Vagina (tissue), 2 donors: ENCODE data around the gene RAB6A.

Experiments used
- POLR2A ChIP-seq, 2 donors: fragments of 450-650 bp; IDR thresholded peaks; one replicate each; pipeline ENCODE4 v1.6.1; 2017; ENCODE audit warnings: antibody characterized with exemption in 2 of 2, mild to moderate bottlenecking in 2 of 2, moderate library complexity in 2 of 2
- POLR2AphosphoS5 ChIP-seq, 2 donors: sonication (generic); formaldehyde crosslinking; IDR thresholded peaks; one replicate each; pipeline ENCODE4 v1.9.0; 2017; ENCODE audit warnings: antibody characterized with exemption in 2 of 2, mild to moderate bottlenecking in 2 of 2, low read depth in 1 of 2; ENCODE audit not compliant: insufficient read depth in 1 of 2
- TF ChIP-seq, protein P1 (sequence below), 3 experiments: fragments of 450-650 bp in 2 of 3; fragments of 200-600 bp in 1 of 3; sonication (generic) in 1 of 3; IDR thresholded peaks; one replicate each; pipeline ENCODE4 v1.5.1; 2017 to 2019; ENCODE audit warnings: antibody characterized with exemption in 3 of 3, mild to moderate bottlenecking in 2 of 3, moderate library complexity in 2 of 3

DNA sequence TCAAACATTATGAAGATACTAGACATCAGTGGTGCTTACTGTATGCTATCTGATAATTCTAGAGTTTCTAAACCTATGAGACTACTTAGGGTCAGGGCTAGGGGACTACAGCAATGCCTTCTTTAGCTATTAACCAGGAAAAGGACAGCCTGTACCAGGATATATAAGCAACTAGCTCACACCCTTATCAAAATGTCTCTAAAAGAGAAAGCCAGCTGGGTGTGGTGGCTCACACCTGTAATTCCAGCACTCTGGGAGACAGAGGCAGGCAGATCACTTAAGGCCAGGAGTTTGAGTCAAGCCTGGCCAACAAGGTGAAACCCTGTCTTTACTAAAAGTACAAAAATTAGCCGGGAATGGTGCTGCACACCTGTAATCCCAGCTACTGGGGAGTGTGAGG lies 55.8 kb downstream of the RAB6A start:
- TF ChIP-seq POLR2A (IDR thresholded peaks at IDR 0.05): no peak
- no peak for TF ChIP-seq POLR2AphosphoS5 (IDR thresholded peaks at IDR 0.05; ENCODE audit: insufficient read depth in 1 of 2, low read depth in 1 of 2)
- TF ChIP-seq, protein P1, sequence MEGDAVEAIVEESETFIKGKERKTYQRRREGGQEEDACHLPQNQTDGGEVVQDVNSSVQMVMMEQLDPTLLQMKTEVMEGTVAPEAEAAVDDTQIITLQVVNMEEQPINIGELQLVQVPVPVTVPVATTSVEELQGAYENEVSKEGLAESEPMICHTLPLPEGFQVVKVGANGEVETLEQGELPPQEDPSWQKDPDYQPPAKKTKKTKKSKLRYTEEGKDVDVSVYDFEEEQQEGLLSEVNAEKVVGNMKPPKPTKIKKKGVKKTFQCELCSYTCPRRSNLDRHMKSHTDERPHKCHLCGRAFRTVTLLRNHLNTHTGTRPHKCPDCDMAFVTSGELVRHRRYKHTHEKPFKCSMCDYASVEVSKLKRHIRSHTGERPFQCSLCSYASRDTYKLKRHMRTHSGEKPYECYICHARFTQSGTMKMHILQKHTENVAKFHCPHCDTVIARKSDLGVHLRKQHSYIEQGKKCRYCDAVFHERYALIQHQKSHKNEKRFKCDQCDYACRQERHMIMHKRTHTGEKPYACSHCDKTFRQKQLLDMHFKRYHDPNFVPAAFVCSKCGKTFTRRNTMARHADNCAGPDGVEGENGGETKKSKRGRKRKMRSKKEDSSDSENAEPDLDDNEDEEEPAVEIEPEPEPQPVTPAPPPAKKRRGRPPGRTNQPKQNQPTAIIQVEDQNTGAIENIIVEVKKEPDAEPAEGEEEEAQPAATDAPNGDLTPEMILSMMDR (IDR thresholded peaks at IDR 0.05): no peak
